Bronchial epithelial cell (primary cell): ENCODE measurements around the gene SIPA1. TPM values are rescaled to one million over a fixed set of nuclear protein-coding genes. Genes with fewer than 3 reads are reported as not detected.
"Not testable (repeated sequence)": the region's sequence is repeated elsewhere in the genome, so short reads cannot be mapped to it uniquely, and the experiment has no call there.

Source experiments
- DNase-seq: peaks from one replicate; pipeline ENCODE4 v3.0.0-alpha.2; 2010; ENCODE audit warnings: low read depth
- FAIRE-seq: peaks from 2 replicates; lab custom pipeline; 2011; peaks lifted over from hg19 to GRCh38; lab: Jason Lieb, UNC
- H3K27me3 ChIP-seq: 2 replicates; pipeline ENCODE4 v1.5.1; 2011; ENCODE audit warnings: low read length; ENCODE audit not compliant: control insufficient read depth, insufficient read depth
- H3K36me3 ChIP-seq: 2 replicates; pipeline ENCODE4 v1.5.1; 2011; ENCODE audit warnings: low read length; ENCODE audit not compliant: control insufficient read depth, insufficient read depth
- H3K4me3 ChIP-seq: 2 replicates; pipeline ENCODE4 v1.5.1; 2011; ENCODE audit warnings: mild to moderate bottlenecking, low read depth, low read length, control low read depth
- CTCF ChIP-seq: IDR thresholded peaks from 2 replicates; pipeline ENCODE4 v1.5.1; 2011; ENCODE audit warnings: mild to moderate bottlenecking, moderate library complexity, low read length, control low read depth, inconsistent platforms; ENCODE audit not compliant: insufficient read depth, severe bottlenecking
- total RNA-seq: library from RNA; depleted of rRNA; stranded (reverse); fragments of >200 nt; gene quantifications from 2 replicates; pipeline ENCODE4 v1.2.1, GENCODE V29; 2014

Gene SIPA1
- total RNA-seq, 1 donor from 2014 or later: 11.1 TPM

GRCh38 chr11:65636108-65637031 lies 1.5 kb upstream of the SIPA1 start:
- Histone ChIP-seq H3K36me3 (peaks cover 30% of the 10 kb centered on the region), H3K4me3 (no peak overlapping the region), H3K27me3 (no peaks in the 10 kb centered on the region)
- FAIRE-seq (no peak), DNase-seq (no peak)
- TF ChIP-seq CTCF: no peak

- no peak overlapping the region for H3K4me3 ChIP-seq
- no peaks in the 10 kb centered on the region for H3K27me3 ChIP-seq
- TF ChIP-seq CTCF: no peak
- peaks cover 26% of the 10 kb centered on the region for H3K36me3 ChIP-seq
- DNase-seq (no peak), FAIRE-seq (no peak)
These were observed 806 bp upstream of the SIPA1 start for GRCh38 chr11:65637032-65637557.

GRCh38 chr11:65639228-65639597 lies 1.3 kb downstream of the SIPA1 start:
- H3K36me3 ChIP-seq: peaks cover 18% of the 10 kb centered on the region
- not testable (repeated sequence) for FAIRE-seq, H3K4me3 ChIP-seq

GRCh38 chr11:65639623-65640482 lies 2.0 kb downstream of the SIPA1 start:
- H3K27me3 ChIP-seq: no peaks in the 10 kb centered on the region
- H3K4me3 ChIP-seq: no peak overlapping the region
- no peak for FAIRE-seq
- no peak for TF ChIP-seq CTCF
- DNase-seq: no peak
- peaks cover 15% of the 10 kb centered on the region for H3K36me3 ChIP-seq

More at GRCh38 chr11:65639228-65639597, 1.3 kb downstream of the SIPA1 start:
- not testable (repeated sequence) for DNase-seq, H3K27me3 ChIP-seq

GRCh38 chr11:65640483-65641296 lies 2.8 kb downstream of the SIPA1 start:
- TF ChIP-seq CTCF: no peak
- Histone ChIP-seq H3K27me3 (no peaks in the 10 kb centered on the region), H3K4me3 (no peak overlapping the region), H3K36me3 (peaks cover 8% of the 10 kb centered on the region)
- no peak for FAIRE-seq
- DNase-seq: no peak
